B cell (primary cell): ENCODE data around the gene SFMBT2. TPM values are rescaled to one million over a fixed set of nuclear protein-coding genes. Genes with fewer than 3 reads are reported as not detected.

Experiments used
- ATAC-seq: fragments of 200-7000 bp; cut with Tn5 transposase; one replicate; pipeline ENCODE4 v1.10.0; 2021; ENCODE audit warnings: low read depth, mild to moderate bottlenecking, moderate number of reproducible peaks, moderate library complexity
- CTCF ChIA-PET: fragments of 350-600 bp; sonication (Branson Sonifier 250); formaldehyde crosslinking; loops from one replicate; lab custom pipeline; 2021; ENCODE audit warnings: antibody characterized with exemption, inconsistent platforms; lab: Charles Lee
- POLR2A ChIA-PET: fragments of 350-600 bp; sonication (Branson Sonifier 250); formaldehyde crosslinking; loops from one replicate; lab custom pipeline; 2021; ENCODE audit warnings: antibody characterized with exemption; lab: Charles Lee
- DNase-seq: peaks from one replicate; pipeline ENCODE4 v3.0.0; 2013
- H2AFZ ChIP-seq: 2 replicates; pipeline ENCODE4 v1.6.1; 2012; ENCODE audit warnings: mild to moderate bottlenecking, low read depth, low read length; ENCODE audit not compliant: insufficient read depth, poor library complexity, severe bottlenecking
- H3K27ac ChIP-seq, 2 donors: 1 replicate in 1 of 2; 2 replicates in 1 of 2; pipeline ENCODE4 v1.5.1; 2012 to 2013; ENCODE audit warnings: low read length in 2 of 2, mild to moderate bottlenecking in 2 of 2, moderate library complexity in 1 of 2
- H3K27me3 ChIP-seq, 4 experiments: fragments of 200-600 bp in 1 of 4; sonication (generic) in 1 of 4; replicated peaks in 1 of 4; 1 replicate in 2 of 4; 2 replicates in 2 of 4; pipeline versions ENCODE4 v1.6.1 to v1.7.0; 2013 to 2016; ENCODE audit warnings: low read length in 3 of 4, mild to moderate bottlenecking in 2 of 4, mixed read lengths in 1 of 4, moderate library complexity in 1 of 4; ENCODE audit not compliant: insufficient read depth in 4 of 4, control insufficient read depth in 3 of 4; ENCODE audit errors: control extremely low read depth in 1 of 4
- H3K36me3 ChIP-seq, 2 experiments: replicated peaks in 1 of 2; 1 replicate in 1 of 2; 2 replicates in 1 of 2; pipeline versions ENCODE4 v1.6.1 to v1.7.1; 2013; ENCODE audit warnings: low read length in 1 of 2; ENCODE audit not compliant: insufficient read depth in 2 of 2, control insufficient read depth in 1 of 2; ENCODE audit errors: control extremely low read depth in 1 of 2, extremely low read depth in 1 of 2
- H3K4me1 ChIP-seq, 2 donors: fragments of 200-600 bp in 1 of 2; sonication (generic) in 1 of 2; 1 replicate in 1 of 2; 2 replicates in 1 of 2; pipeline versions ENCODE4 v1.5.1 to v1.6.1; 2013 to 2017; ENCODE audit warnings: low read length in 2 of 2; ENCODE audit not compliant: control insufficient read depth in 2 of 2, insufficient read depth in 2 of 2
- H3K4me2 ChIP-seq: replicated peaks from 2 replicates; pipeline ENCODE3; 2012; ENCODE audit warnings: mild to moderate bottlenecking, low read depth, low read length; ENCODE audit not compliant: poor library complexity, severe bottlenecking
- H3K4me3 ChIP-seq, 5 experiments: fragments of 200-600 bp in 1 of 5; sonication (generic) in 1 of 5; 1 replicate in 3 of 5; 2 replicates in 2 of 5; pipeline versions ENCODE4 v1.5.1 to v1.7.0; 2011 to 2016; ENCODE audit warnings: low read length in 4 of 5, mild to moderate bottlenecking in 4 of 5, low read depth in 2 of 5, control low read depth in 1 of 5, moderate library complexity in 1 of 5; ENCODE audit not compliant: insufficient read depth in 1 of 5; ENCODE audit errors: control extremely low read depth in 1 of 5, extremely low read depth in 1 of 5
- H3K79me2 ChIP-seq: fragments of 200-600 bp; sonication (generic); one replicate; pipeline ENCODE4 v1.6.0; 2016; ENCODE audit warnings: low read length; ENCODE audit not compliant: control insufficient read depth, insufficient read depth
- H3K9ac ChIP-seq: fragments of 200-600 bp; sonication (generic); 2 replicates; pipeline ENCODE4 v1.6.1; 2017; ENCODE audit warnings: mild to moderate bottlenecking, low read length, moderate library complexity
- H3K9me3 ChIP-seq, 3 donors: one replicate each; pipeline versions ENCODE4 v1.6.1 to v1.7.1; 2013; ENCODE audit warnings: low read length in 2 of 3; ENCODE audit not compliant: control insufficient read depth in 2 of 3, insufficient read depth in 1 of 3; ENCODE audit errors: control extremely low read depth in 1 of 3
- H4K20me1 ChIP-seq: 2 replicates; pipeline ENCODE4 v1.6.0; 2012; ENCODE audit warnings: mild to moderate bottlenecking, low read length; ENCODE audit not compliant: insufficient read depth, control insufficient read depth, poor library complexity, severe bottlenecking
- H3K27ac Mint-ChIP-seq: one replicate; pipeline ENCODE4 v1.8.0; 2021; ENCODE audit warnings: mixed read lengths
- H3K27me3 Mint-ChIP-seq: one replicate; pipeline ENCODE4 v1.8.0; 2021; ENCODE audit warnings: mixed read lengths
- H3K4me1 Mint-ChIP-seq: one replicate; pipeline ENCODE4 v1.8.0; 2021; ENCODE audit warnings: mixed read lengths
- H3K4me3 Mint-ChIP-seq: one replicate; pipeline ENCODE4 v1.8.0; 2021; ENCODE audit warnings: mixed read lengths
- H3K9me3 Mint-ChIP-seq: one replicate; pipeline ENCODE4 v1.8.0; 2022; ENCODE audit warnings: mixed read lengths; ENCODE audit not compliant: insufficient read depth
- CTCF ChIP-seq: fragments of 200-600 bp; IDR thresholded peaks from one replicate; pipeline ENCODE4 v1.8.0; 2022; ENCODE audit warnings: antibody characterized with exemption, mild to moderate bottlenecking
- EZH2 ChIP-seq: IDR thresholded peaks from 2 replicates; pipeline ENCODE4 v1.6.1; 2012; ENCODE audit warnings: borderline replicate concordance, low read depth, mild to moderate bottlenecking, moderate library complexity, low read length; ENCODE audit not compliant: insufficient read depth, poor library complexity, severe bottlenecking
- WGBS: methylation state at CpG from one replicate; pipeline ENCODE4 v1.1.5; 2013; ENCODE audit warnings: missing lambda C conversion rate; ENCODE audit not compliant: insufficient coverage; 5-methylcytosine and 5-hydroxymethylcytosine counted together
- intact Hi-C: fragments of 100-400 bp; cut with micrococcal nuclease; formaldehyde crosslinking; loops from one replicate; pipeline ENCODE4 v1.10.0; 2022
- polyA plus RNA-seq: library from polyadenylated mRNA; depleted of rRNA; stranded (reverse); fragments of >200 nt; gene quantifications from 2 replicates; pipeline ENCODE4 v1.2.3, GENCODE V29; 2012
- total RNA-seq, 2 donors: library from RNA; stranded (reverse); fragments of 120-200 nt in 1 of 2; gene quantifications; 1 replicate in 1 of 2; 2 replicates in 1 of 2; pipeline versions ENCODE4 v1.2.3 to v1.2.4, GENCODE V29; 2013 to 2022

Gene SFMBT2
- total and polyA plus RNA-seq, 2 donors (not counting 1 experiment from before 2014, with no cell fraction given) = 2.3 to 24.0 TPM

- Histone ChIP-seq H3K27ac (no peak overlapping the region), H3K27me3 (no peaks in the 10 kb centered on the region), H3K79me2 (peaks cover 5% of the 10 kb centered on the region), H3K9ac (no peak overlapping the region), H3K9me3 (no peaks in the 10 kb centered on the region), H2AFZ (no peak overlapping the region), H3K36me3 (no peaks in the 10 kb centered on the region), H4K20me1 (peaks cover 9% of the 10 kb centered on the region), H3K4me3 (no peak overlapping the region), H3K4me1 (peaks cover 13 to 20% of the 10 kb centered on the region in 2 donors), H3K4me2 (no peak overlapping the region)
- peaks cover 26% of the 10 kb centered on the region for H3K4me1 Mint-ChIP-seq
- CTCF ChIA-PET = interaction anchor here (0.9 to 2.3 kb wide), 2 partner anchors 166 to 432 kb away, joined by 3 to 8 read pairs; no protein-coding TSS in a partner anchor
- ATAC-seq (no peak), DNase-seq (no peak)
- intact Hi-C loops = no loop called here
- H3K4me3 Mint-ChIP-seq = no peak overlapping the region
- no peaks in the 10 kb centered on the region for H3K27me3 Mint-ChIP-seq
- POLR2A ChIA-PET = no interaction called here
- WGBS = 57% methylated on average over 2 of the region's 2 CpGs
- TF ChIP-seq EZH2 = no peak
- TF ChIP-seq CTCF = no peak
- H3K27ac Mint-ChIP-seq = no peak overlapping the region
- no peaks in the 10 kb centered on the region for H3K9me3 Mint-ChIP-seq
Measured at GRCh38 chr10:7255517-7255916, 155.3 kb downstream of the SFMBT2 start.

GRCh38 chr10:7251696-7252465, 159.0 kb downstream of the SFMBT2 start:
- ChIA-PET CTCF (interaction anchor here (0.9 to 1.0 kb wide), 2 partner anchors 11 to 436 kb away, joined by 3 read pairs; no protein-coding TSS in a partner anchor), POLR2A (no interaction called here)
- H3K27me3 ChIP-seq = no peaks in the 10 kb centered on the region
- H3K27ac ChIP-seq = no peak overlapping the region
- no peak for TF ChIP-seq EZH2
- TF ChIP-seq CTCF = no peak
- ATAC-seq (no peak), DNase-seq (no peak)
- no peaks in the 10 kb centered on the region for H3K4me1 ChIP-seq
- no peak overlapping the region for H2AFZ ChIP-seq
- no peak overlapping the region for H3K4me2 ChIP-seq
- no peak overlapping the region for H3K9ac ChIP-seq
- Mint-ChIP-seq H3K4me1 (peaks cover 2% of the 10 kb centered on the region), H3K27ac (no peak overlapping the region), H3K9me3 (no peaks in the 10 kb centered on the region), H3K27me3 (no peaks in the 10 kb centered on the region), H3K4me3 (no peak overlapping the region)
- H3K4me3 ChIP-seq = no peak overlapping the region
- no peaks in the 10 kb centered on the region for H3K9me3 ChIP-seq
- H3K36me3 ChIP-seq = peaks cover 0 to 9% of the 10 kb centered on the region in 2 experiments
- intact Hi-C loops = no loop called here
- no peaks in the 10 kb centered on the region for H4K20me1 ChIP-seq
- 89% methylated on average over 10 of the region's 12 CpGs for WGBS
- H3K79me2 ChIP-seq = no peaks in the 10 kb centered on the region
